ENCODE measurements around the gene CD276.

DNA sequence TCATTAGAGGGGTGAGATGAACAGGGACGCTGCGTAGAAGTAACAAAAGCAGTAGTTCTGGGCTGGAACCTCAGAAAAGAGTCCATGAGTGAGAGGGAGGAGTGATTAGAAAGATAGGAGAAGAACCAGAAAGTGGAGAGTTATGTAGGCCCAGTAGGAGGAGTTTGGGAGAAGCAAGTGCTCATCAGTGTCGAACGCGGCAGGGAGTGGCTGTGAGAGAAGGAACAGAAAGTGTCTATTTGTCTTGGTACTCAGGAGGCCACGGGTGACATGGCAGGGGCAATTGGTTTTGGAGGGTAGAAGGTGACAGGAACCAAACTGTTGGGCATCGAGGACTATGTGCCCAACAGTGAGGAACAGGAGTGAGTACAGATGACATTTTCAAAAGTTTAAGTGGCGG lies 70.3 kb downstream of the CD276 start:
- TF ChIP-seq, protein P1, sequence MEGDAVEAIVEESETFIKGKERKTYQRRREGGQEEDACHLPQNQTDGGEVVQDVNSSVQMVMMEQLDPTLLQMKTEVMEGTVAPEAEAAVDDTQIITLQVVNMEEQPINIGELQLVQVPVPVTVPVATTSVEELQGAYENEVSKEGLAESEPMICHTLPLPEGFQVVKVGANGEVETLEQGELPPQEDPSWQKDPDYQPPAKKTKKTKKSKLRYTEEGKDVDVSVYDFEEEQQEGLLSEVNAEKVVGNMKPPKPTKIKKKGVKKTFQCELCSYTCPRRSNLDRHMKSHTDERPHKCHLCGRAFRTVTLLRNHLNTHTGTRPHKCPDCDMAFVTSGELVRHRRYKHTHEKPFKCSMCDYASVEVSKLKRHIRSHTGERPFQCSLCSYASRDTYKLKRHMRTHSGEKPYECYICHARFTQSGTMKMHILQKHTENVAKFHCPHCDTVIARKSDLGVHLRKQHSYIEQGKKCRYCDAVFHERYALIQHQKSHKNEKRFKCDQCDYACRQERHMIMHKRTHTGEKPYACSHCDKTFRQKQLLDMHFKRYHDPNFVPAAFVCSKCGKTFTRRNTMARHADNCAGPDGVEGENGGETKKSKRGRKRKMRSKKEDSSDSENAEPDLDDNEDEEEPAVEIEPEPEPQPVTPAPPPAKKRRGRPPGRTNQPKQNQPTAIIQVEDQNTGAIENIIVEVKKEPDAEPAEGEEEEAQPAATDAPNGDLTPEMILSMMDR (IDR thresholded peaks at IDR 0.05) = no peak
- TF ChIP-seq POLR2A (IDR thresholded peaks at IDR 0.05) = no peak
